Right lobe of liver (tissue), 4 donors: ENCODE results near the gene DBF4.

Experiments used
- POLR2A ChIP-seq: fragments of 450-650 bp; IDR thresholded peaks from one replicate; pipeline ENCODE4 v1.6.1; 2017; ENCODE audit warnings: antibody characterized with exemption, mild to moderate bottlenecking
- TF ChIP-seq, protein P1 (sequence below), 4 donors: fragments of 200-600 bp in 3 of 4; fragments of 450-650 bp in 1 of 4; IDR thresholded peaks; one replicate each; pipeline versions ENCODE4 v1.5.1 to v1.8.0; 2016 to 2022; ENCODE audit warnings: antibody characterized with exemption in 4 of 4, mild to moderate bottlenecking in 2 of 4
- donor health status: DM: no; HTN: no; CAD: no.
- donor health status: DM: no; HTN: no; CAD: no.
- donor health status: DM: no; HTN: yes; CAD: no.

DNA sequence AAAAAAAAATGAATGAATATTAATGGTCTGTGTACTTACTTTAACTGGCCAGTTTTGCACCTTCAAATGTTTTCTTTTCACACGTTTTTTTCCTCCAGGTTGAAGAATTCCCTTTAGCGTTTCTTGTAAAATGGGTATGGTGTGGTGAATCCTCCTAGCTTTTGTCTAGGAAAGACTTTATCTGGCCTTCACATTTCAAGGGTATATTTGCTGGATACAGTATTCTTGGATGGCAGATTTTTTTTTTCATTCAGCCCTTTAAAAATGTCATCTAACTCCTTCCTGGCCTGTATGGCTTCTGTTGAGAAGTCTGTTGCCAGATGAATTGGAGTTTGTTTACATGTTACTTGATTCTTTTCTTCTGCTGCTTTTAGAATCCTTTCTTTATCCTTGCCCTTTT is 10.2 kb upstream of the DBF4 start:
- TF ChIP-seq, protein P1, sequence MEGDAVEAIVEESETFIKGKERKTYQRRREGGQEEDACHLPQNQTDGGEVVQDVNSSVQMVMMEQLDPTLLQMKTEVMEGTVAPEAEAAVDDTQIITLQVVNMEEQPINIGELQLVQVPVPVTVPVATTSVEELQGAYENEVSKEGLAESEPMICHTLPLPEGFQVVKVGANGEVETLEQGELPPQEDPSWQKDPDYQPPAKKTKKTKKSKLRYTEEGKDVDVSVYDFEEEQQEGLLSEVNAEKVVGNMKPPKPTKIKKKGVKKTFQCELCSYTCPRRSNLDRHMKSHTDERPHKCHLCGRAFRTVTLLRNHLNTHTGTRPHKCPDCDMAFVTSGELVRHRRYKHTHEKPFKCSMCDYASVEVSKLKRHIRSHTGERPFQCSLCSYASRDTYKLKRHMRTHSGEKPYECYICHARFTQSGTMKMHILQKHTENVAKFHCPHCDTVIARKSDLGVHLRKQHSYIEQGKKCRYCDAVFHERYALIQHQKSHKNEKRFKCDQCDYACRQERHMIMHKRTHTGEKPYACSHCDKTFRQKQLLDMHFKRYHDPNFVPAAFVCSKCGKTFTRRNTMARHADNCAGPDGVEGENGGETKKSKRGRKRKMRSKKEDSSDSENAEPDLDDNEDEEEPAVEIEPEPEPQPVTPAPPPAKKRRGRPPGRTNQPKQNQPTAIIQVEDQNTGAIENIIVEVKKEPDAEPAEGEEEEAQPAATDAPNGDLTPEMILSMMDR (IDR thresholded peaks at IDR 0.05), result no peak
- no peak for TF ChIP-seq POLR2A
